Spleen (tissue), 11 donors: ENCODE data around the gene RFNG. TPM values are rescaled to one million over a fixed set of nuclear protein-coding genes. Genes with fewer than 3 reads are reported as not detected.

Experiments
- DNase-seq: peaks from one replicate; pipeline ENCODE4 v3.0.0-alpha.2; 2020
- H3K27ac ChIP-seq, 8 donors: fragments of 200-600 bp; sonication (generic) in 7 of 8; 1 replicate in 4 of 8; 2 replicates in 4 of 8; pipeline versions ENCODE4 v1.5.0 to v1.8.0; 2016 to 2021; ENCODE audit warnings: inconsistent platforms in 4 of 8, mild to moderate bottlenecking in 4 of 8, moderate library complexity in 1 of 8
- H3K27me3 ChIP-seq, 7 donors: fragments of 200-600 bp; sonication (generic) in 6 of 7; replicated peaks in 1 of 7; 1 replicate in 4 of 7; 2 replicates in 3 of 7; pipeline versions ENCODE4 v1.5.0 to v1.8.0; 2016 to 2021; ENCODE audit warnings: inconsistent platforms in 3 of 7, mild to moderate bottlenecking in 1 of 7
- H3K36me3 ChIP-seq, 6 donors: fragments of 200-600 bp; sonication (generic) in 5 of 6; 1 replicate in 4 of 6; 2 replicates in 2 of 6; pipeline versions ENCODE4 v1.5.0 to v1.8.0; 2016 to 2021; ENCODE audit warnings: inconsistent platforms in 2 of 6
- H3K4me1 ChIP-seq, 6 donors: fragments of 200-600 bp; sonication (generic) in 5 of 6; 1 replicate in 3 of 6; 2 replicates in 3 of 6; pipeline versions ENCODE4 v1.5.0 to v1.8.0; 2016 to 2021; ENCODE audit warnings: inconsistent platforms in 3 of 6
- H3K4me3 ChIP-seq, 8 donors: fragments of 200-600 bp; sonication (generic) in 7 of 8; 1 replicate in 4 of 8; 2 replicates in 4 of 8; pipeline versions ENCODE4 v1.5.0 to v1.8.0; 2016 to 2021; ENCODE audit warnings: inconsistent platforms in 4 of 8, mild to moderate bottlenecking in 4 of 8, moderate library complexity in 2 of 8
- H3K9me3 ChIP-seq, 8 donors: fragments of 200-600 bp; sonication (generic) in 7 of 8; 1 replicate in 4 of 8; 2 replicates in 4 of 8; pipeline versions ENCODE4 v1.5.0 to v1.8.0; 2016 to 2021; ENCODE audit warnings: inconsistent platforms in 4 of 8
- POLR2A ChIP-seq, 3 donors: fragments of 450-650 bp; IDR thresholded peaks; one replicate each; pipeline ENCODE4 v1.5.1; 2017; ENCODE audit warnings: antibody characterized with exemption in 3 of 3, mild to moderate bottlenecking in 1 of 3
- POLR2AphosphoS5 ChIP-seq, 3 donors: sonication (generic); formaldehyde crosslinking; IDR thresholded peaks; one replicate each; pipeline ENCODE4 v1.5.1; 2017; ENCODE audit warnings: antibody characterized with exemption in 3 of 3
- WGBS, 5 donors: extraction: QIAGEN DNeasy Blood & Tissue Kit in 3 of 5; methylation state at CpG; one replicate each; pipeline versions ENCODE4 v1.1.5 to v1.1.7; 2013 to 2018; 5-methylcytosine and 5-hydroxymethylcytosine counted together
- intact Hi-C: fragments of 100-400 bp; cut with DNase I; formaldehyde crosslinking; loops from one replicate; pipeline ENCODE4 v1.15.0; 2023; ENCODE audit warnings: low total_unique reads
- polyA plus RNA-seq, 3 donors: library from polyadenylated mRNA; stranded (reverse); fragments of 200-250 nt; gene quantifications; one replicate each; pipeline ENCODE4 v1.2.1, GENCODE V29; 2013
- total RNA-seq, 7 donors: library from RNA; depleted of rRNA in 3 of 7; stranded (reverse); fragments of >200 nt in 3 of 7; fragmentation: NEBNext Ultra II Directional in 4 of 7; extraction: Animal tissue kit (Norgen Biotek cat#: 25700) in 4 of 7; gene quantifications; one replicate each; pipeline versions ENCODE4 v1.1.0 to v1.2.1, GENCODE V29; 2016 to 2021
- TF ChIP-seq, protein P1 (sequence below), 11 experiments: fragments of 200-600 bp in 7 of 11; fragments of 450-650 bp in 4 of 11; sonication (generic) in 4 of 11; IDR thresholded peaks in 8 of 11; conservative IDR thresholded peaks in 3 of 11; 1 replicate in 7 of 11; 2 replicates in 4 of 11; pipeline versions ENCODE4 v1.4.0 to v1.8.0; 2016 to 2021; ENCODE audit warnings: antibody characterized with exemption in 11 of 11, inconsistent platforms in 4 of 11, mild to moderate bottlenecking in 1 of 11
- donor health status: healthy with polysubstance abuse.
- donor health status: DM: no; HTN: no; CAD: no; lungs with moderate emphysema.
- donor health status: DM: no; HTN: no; CAD: no.
- donor health status: Bipolar disorder and iron deficiency.
- donor health status: healthy.
- donor health status: DM: no; HTN: no; CAD: no.
- donor health status: DM: yes; HTN: yes; CAD: no.

Gene RFNG
- total and polyA plus RNA-seq, 10 donors: 21.4 to 42.3 (median 27.2) TPM

DNA sequence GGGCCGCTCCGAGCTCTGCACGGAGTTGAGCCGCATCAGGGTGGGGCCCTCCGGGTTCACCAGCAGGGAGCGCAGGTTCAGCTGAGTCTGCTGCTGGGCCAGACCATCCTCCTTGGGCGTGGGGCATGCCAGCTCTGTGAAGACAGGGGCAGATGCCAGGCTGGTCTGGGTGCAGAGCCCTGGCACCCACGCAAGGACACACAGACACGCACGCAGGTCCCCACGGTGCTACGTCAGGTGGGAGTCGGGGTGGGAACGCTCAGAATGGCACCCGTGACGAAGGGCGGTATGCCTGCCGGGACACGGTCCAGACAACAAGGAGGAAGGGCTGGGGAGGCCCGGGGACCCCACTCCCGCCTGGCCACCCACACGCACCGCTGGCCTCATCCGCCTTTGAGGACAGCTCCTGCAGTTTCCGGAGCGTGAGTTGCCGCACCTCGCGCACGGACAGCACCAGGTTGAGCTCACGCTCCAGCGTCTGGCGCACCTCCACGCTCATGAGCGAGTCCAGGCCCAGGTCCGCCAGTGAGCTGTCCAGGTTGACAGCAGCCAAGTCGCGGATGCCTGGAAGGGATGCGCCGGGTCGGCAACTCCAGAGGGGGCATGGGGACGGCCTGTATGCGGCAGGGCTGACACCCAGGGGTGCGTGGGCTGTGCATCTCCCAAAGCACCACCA lies 29.3 kb upstream of the RFNG start:
- DNase-seq: no peak

GRCh38 chr17:82080048-82080788 lies 28.6 kb upstream of the RFNG start:
- intact Hi-C loops: no loop called here
- WGBS, 5 donors: 85 to 93% (median 91%) methylated on average over 19 to 36 of the region's 36 CpGs
- TF ChIP-seq POLR2A (IDR thresholded peaks at IDR 0.05) (no peak), POLR2AphosphoS5 (IDR thresholded peaks at IDR 0.05) (no peak)
- TF ChIP-seq, protein P1, sequence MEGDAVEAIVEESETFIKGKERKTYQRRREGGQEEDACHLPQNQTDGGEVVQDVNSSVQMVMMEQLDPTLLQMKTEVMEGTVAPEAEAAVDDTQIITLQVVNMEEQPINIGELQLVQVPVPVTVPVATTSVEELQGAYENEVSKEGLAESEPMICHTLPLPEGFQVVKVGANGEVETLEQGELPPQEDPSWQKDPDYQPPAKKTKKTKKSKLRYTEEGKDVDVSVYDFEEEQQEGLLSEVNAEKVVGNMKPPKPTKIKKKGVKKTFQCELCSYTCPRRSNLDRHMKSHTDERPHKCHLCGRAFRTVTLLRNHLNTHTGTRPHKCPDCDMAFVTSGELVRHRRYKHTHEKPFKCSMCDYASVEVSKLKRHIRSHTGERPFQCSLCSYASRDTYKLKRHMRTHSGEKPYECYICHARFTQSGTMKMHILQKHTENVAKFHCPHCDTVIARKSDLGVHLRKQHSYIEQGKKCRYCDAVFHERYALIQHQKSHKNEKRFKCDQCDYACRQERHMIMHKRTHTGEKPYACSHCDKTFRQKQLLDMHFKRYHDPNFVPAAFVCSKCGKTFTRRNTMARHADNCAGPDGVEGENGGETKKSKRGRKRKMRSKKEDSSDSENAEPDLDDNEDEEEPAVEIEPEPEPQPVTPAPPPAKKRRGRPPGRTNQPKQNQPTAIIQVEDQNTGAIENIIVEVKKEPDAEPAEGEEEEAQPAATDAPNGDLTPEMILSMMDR (IDR thresholded peaks at IDR 0.05 in 8 of 11, conservative IDR thresholded peaks at IDR 0.05 in 3 of 11): no peak
- Histone ChIP-seq H3K36me3 (peaks cover 0 to 78% (median 65%) of the 10 kb centered on the region in 6 donors), H3K27me3 (no peaks in the 10 kb centered on the region), H3K4me1 (peaks cover 0 to 7% (median under 1%) of the 10 kb centered on the region in 6 donors), H3K27ac (no peak overlapping the region), H3K4me3 (no peak overlapping the region), H3K9me3 (no peaks in the 10 kb centered on the region)
- DNase-seq: no peak

More for the DNA sequence above, 29.3 kb upstream of the RFNG start:
- Histone ChIP-seq H3K4me3 (no peak overlapping the region), H3K4me1 (peaks cover 0 to 13% (median 4%) of the 10 kb centered on the region in 6 donors), H3K36me3 (peaks cover 0 to 85% (median 72%) of the 10 kb centered on the region in 6 donors), H3K27me3 (no peaks in the 10 kb centered on the region), H3K27ac (no peak overlapping the region), H3K9me3 (no peaks in the 10 kb centered on the region)
- 93 to 96% (median 96%) methylated on average over 16 to 44 of the region's 44 CpGs for WGBS, 5 donors
- intact Hi-C loops: no loop called here
- TF ChIP-seq, protein P1 (IDR thresholded peaks at IDR 0.05 in 8 of 11, conservative IDR thresholded peaks at IDR 0.05 in 3 of 11): no peak
- TF ChIP-seq POLR2A (IDR thresholded peaks at IDR 0.05) (no peak), POLR2AphosphoS5 (IDR thresholded peaks at IDR 0.05) (no peak)

DNA sequence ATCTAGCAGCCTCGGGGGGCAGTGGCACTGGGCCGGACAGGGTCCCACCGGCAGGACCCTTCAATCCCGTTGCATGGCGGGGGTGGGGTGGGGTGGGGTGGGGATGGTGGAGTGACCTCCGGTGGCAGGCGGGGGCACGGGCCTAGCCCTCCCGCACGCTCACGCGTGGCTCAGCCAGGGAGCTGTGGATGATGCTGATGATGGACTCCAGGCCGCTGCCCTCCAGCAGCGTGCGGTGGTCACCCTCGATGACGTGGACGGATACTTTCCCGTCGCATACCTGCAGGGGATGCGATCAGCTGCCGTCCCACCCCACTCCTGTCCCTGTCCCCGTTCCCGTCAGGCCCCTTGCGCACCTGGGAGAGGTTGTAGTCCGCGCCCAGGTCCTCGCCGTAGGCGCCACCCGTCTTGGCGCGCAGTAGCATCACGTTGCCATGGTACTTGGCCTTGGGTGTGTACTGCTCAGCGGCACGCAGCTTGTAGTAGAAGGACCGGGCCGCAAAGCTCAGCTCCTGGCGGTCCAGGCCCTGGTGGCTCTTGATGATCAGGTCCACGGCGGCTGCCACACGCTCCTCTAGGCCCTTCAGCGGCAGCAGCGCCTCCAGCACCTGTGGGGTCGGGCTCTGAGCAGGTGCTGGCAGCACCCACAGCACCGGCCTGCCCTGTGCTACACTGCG lies 27.5 kb upstream of the RFNG start:
- peak in 1 of 3 donors; percentile 53 for TF ChIP-seq POLR2AphosphoS5 (IDR thresholded peaks at IDR 0.05)
- TF ChIP-seq POLR2A (IDR thresholded peaks at IDR 0.05): no peak
- TF ChIP-seq, protein P1 (IDR thresholded peaks at IDR 0.05 in 8 of 11, conservative IDR thresholded peaks at IDR 0.05 in 3 of 11): no peak
- intact Hi-C loops: no loop called here
- no peaks in the 10 kb centered on the region for H3K27me3 ChIP-seq
- H3K4me3 ChIP-seq: no peak overlapping the region
- H3K4me1 ChIP-seq: no peaks in the 10 kb centered on the region
- H3K9me3 ChIP-seq: no peaks in the 10 kb centered on the region
- 91 to 96% (median 94%) methylated on average over 22 to 47 of the region's 47 CpGs for WGBS, 5 donors
- peaks cover 0 to 67% (median 56%) of the 10 kb centered on the region in 6 donors for H3K36me3 ChIP-seq
- H3K27ac ChIP-seq: no peak overlapping the region
- DNase-seq: no peak
